ENCODE results near the gene SNAP29. TPM values are rescaled to one million over a fixed set of nuclear protein-coding genes. Genes with fewer than 3 reads are reported as not detected.

The SNAP29 gene
- total and polyA plus RNA-seq, 4 donors, result 10.5 to 26.2 (median 16.3) TPM

DNA sequence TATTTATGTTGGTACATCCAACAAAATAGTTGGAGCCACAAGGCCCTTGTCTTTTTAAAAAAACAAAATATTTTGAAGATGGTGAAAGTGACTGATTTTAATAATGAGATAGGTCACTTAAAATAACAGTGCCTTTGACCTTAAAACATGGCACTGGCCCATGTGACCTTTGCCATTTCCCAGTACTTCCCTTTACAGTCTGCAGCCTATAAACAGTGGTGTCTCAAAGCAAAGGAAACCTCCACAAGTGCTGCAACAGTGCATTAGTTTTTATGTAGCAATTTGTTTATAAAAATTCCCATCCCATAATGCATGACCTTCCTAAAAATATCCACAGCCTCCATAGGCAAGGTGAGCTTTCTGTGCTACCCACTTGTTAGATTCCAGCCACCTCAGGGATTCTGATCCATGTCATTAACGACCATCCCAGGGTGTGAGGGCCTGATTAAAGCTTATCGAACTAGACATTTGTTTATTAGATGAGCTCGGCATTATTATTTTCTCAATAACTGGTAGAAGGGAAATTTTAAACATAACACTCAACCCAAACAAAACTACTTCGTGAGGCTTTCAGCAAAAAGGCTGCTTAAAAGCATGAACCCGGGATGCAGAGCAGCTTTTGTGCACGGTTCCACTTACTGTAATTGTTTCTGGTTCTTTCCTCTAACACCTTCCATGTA, 30.4 kb downstream of the SNAP29 start:
- no peaks in the 10 kb centered on the region for H3K27me3 ChIP-seq (ENCODE audit: control insufficient read depth in 4 of 4, insufficient read depth in 4 of 4, low read length in 3 of 4)
- peaks cover 6 to 34% (median 31%) of the 10 kb centered on the region in 4 donors for H3K4me1 ChIP-seq (ENCODE audit: control insufficient read depth in 4 of 4, insufficient read depth in 4 of 4, low read length in 3 of 4)
- no peak overlapping the region for H3K9ac ChIP-seq (ENCODE audit: low read depth in 1 of 2, low read length in 2 of 2)
- DNase-seq (ENCODE audit: low spot score), result no peak
- no peaks in the 10 kb centered on the region for H3K9me3 ChIP-seq (ENCODE audit: control insufficient read depth in 4 of 4, low read length in 3 of 4)
- peak; percentile 47 for TF ChIP-seq HNF4G (IDR thresholded peaks at IDR 0.05)
- no peak for TF ChIP-seq FOXA1 (IDR thresholded peaks at IDR 0.05)
- peak; percentile 93 for TF ChIP-seq NR2F2 (IDR thresholded peaks at IDR 0.05)
- TF ChIP-seq GABPA (IDR thresholded peaks at IDR 0.05 in 1 of 2, conservative IDR thresholded peaks at IDR 0.05 in 1 of 2), result no peak
- peak; percentile 76 to 84 for TF ChIP-seq HNF4A (conservative IDR thresholded peaks at IDR 0.05)
- peak in 1 of 2 donors; percentile 40 for TF ChIP-seq RAD21 (IDR thresholded peaks at IDR 0.05)
- TF ChIP-seq, protein P1, sequence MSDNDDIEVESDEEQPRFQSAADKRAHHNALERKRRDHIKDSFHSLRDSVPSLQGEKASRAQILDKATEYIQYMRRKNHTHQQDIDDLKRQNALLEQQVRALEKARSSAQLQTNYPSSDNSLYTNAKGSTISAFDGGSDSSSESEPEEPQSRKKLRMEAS (IDR thresholded peaks at IDR 0.05), result peak; percentile 55
- TF ChIP-seq EGR1 (IDR thresholded peaks at IDR 0.05; ENCODE audit: low read depth in 2 of 2), result no peak
- TF ChIP-seq YY1 (IDR thresholded peaks at IDR 0.05), result peak; percentile 63
- TF ChIP-seq, protein P2, sequence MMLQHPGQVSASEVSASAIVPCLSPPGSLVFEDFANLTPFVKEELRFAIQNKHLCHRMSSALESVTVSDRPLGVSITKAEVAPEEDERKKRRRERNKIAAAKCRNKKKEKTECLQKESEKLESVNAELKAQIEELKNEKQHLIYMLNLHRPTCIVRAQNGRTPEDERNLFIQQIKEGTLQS (IDR thresholded peaks at IDR 0.05), result peak; percentile 10
- TF ChIP-seq, protein P3, sequence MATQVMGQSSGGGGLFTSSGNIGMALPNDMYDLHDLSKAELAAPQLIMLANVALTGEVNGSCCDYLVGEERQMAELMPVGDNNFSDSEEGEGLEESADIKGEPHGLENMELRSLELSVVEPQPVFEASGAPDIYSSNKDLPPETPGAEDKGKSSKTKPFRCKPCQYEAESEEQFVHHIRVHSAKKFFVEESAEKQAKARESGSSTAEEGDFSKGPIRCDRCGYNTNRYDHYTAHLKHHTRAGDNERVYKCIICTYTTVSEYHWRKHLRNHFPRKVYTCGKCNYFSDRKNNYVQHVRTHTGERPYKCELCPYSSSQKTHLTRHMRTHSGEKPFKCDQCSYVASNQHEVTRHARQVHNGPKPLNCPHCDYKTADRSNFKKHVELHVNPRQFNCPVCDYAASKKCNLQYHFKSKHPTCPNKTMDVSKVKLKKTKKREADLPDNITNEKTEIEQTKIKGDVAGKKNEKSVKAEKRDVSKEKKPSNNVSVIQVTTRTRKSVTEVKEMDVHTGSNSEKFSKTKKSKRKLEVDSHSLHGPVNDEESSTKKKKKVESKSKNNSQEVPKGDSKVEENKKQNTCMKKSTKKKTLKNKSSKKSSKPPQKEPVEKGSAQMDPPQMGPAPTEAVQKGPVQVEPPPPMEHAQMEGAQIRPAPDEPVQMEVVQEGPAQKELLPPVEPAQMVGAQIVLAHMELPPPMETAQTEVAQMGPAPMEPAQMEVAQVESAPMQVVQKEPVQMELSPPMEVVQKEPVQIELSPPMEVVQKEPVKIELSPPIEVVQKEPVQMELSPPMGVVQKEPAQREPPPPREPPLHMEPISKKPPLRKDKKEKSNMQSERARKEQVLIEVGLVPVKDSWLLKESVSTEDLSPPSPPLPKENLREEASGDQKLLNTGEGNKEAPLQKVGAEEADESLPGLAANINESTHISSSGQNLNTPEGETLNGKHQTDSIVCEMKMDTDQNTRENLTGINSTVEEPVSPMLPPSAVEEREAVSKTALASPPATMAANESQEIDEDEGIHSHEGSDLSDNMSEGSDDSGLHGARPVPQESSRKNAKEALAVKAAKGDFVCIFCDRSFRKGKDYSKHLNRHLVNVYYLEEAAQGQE (IDR thresholded peaks at IDR 0.05), result no peak
- TF ChIP-seq, protein P4, sequence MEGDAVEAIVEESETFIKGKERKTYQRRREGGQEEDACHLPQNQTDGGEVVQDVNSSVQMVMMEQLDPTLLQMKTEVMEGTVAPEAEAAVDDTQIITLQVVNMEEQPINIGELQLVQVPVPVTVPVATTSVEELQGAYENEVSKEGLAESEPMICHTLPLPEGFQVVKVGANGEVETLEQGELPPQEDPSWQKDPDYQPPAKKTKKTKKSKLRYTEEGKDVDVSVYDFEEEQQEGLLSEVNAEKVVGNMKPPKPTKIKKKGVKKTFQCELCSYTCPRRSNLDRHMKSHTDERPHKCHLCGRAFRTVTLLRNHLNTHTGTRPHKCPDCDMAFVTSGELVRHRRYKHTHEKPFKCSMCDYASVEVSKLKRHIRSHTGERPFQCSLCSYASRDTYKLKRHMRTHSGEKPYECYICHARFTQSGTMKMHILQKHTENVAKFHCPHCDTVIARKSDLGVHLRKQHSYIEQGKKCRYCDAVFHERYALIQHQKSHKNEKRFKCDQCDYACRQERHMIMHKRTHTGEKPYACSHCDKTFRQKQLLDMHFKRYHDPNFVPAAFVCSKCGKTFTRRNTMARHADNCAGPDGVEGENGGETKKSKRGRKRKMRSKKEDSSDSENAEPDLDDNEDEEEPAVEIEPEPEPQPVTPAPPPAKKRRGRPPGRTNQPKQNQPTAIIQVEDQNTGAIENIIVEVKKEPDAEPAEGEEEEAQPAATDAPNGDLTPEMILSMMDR (IDR thresholded peaks at IDR 0.05; ENCODE audit: low read depth, low read length, missing input control), result no peak
- TF ChIP-seq, protein P5, sequence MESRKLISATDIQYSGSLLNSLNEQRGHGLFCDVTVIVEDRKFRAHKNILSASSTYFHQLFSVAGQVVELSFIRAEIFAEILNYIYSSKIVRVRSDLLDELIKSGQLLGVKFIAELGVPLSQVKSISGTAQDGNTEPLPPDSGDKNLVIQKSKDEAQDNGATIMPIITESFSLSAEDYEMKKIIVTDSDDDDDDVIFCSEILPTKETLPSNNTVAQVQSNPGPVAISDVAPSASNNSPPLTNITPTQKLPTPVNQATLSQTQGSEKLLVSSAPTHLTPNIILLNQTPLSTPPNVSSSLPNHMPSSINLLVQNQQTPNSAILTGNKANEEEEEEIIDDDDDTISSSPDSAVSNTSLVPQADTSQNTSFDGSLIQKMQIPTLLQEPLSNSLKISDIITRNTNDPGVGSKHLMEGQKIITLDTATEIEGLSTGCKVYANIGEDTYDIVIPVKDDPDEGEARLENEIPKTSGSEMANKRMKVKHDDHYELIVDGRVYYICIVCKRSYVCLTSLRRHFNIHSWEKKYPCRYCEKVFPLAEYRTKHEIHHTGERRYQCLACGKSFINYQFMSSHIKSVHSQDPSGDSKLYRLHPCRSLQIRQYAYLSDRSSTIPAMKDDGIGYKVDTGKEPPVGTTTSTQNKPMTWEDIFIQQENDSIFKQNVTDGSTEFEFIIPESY (IDR thresholded peaks at IDR 0.05), result no peak
- no peak for TF ChIP-seq TAF1 (conservative IDR thresholded peaks at IDR 0.05)
- TF ChIP-seq JUND (IDR thresholded peaks at IDR 0.05), result peak in 1 of 2 donors; percentile 36
- TF ChIP-seq SP1 (IDR thresholded peaks at IDR 0.05), result peak; percentile 60
- peak; percentile 81 to 88 for TF ChIP-seq RXRA (IDR thresholded peaks at IDR 0.05)
- TF ChIP-seq FOXA2 (IDR thresholded peaks at IDR 0.05), result peak; percentile 1
- H3K4me3 ChIP-seq (ENCODE audit: low read depth in 1 of 3, low read length in 3 of 3), result no peak overlapping the region
- peak overlapping the region; percentile 3 to 71 for H3K27ac ChIP-seq (ENCODE audit: low read depth in 1 of 2, low read length in 2 of 2)
- 77% methylated on average over 6 of the region's 6 CpGs for WGBS
- H3K36me3 ChIP-seq (ENCODE audit: control insufficient read depth in 4 of 4, insufficient read depth in 3 of 4, low read depth in 1 of 4, low read length in 3 of 4), result peaks cover 5 to 20% (median 12%) of the 10 kb centered on the region in 4 donors

Data from liver (tissue), 9 donors.